H1 (cell line): Measurements from ENCODE around the gene RALA. TPM values are rescaled to one million over a fixed set of nuclear protein-coding genes. Genes with fewer than 3 reads are reported as not detected.

Source experiments
- BCL11A ChIP-seq, 2 experiments: IDR thresholded peaks; one replicate each; pipeline ENCODE4 v1.6.1; 2011; ENCODE audit warnings: low read depth in 2 of 2, low read length in 2 of 2, mild to moderate bottlenecking in 2 of 2
- EGR1 ChIP-seq: IDR thresholded peaks from 2 replicates; pipeline ENCODE4 v1.6.1; 2011; ENCODE audit warnings: low read depth, low read length, borderline replicate concordance
- EZH2 ChIP-seq: fragments of 200-600 bp; sonication (generic); IDR thresholded peaks from 2 replicates; pipeline ENCODE4 v1.7.1; 2012; ENCODE audit warnings: low read depth, mild to moderate bottlenecking, moderate library complexity, low read length, inconsistent platforms; ENCODE audit not compliant: severe bottlenecking
- MAFK ChIP-seq: IDR thresholded peaks from 2 replicates; pipeline ENCODE4 v1.6.1; 2012; ENCODE audit warnings: low read depth, mild to moderate bottlenecking, improper control_type of control experiment, low read length
- SRF ChIP-seq: IDR thresholded peaks from 2 replicates; pipeline ENCODE4 v1.6.1; 2011; ENCODE audit warnings: mild to moderate bottlenecking, low read depth, low read length, moderate library complexity
- SUZ12 ChIP-seq: fragments of 200-600 bp; sonication (generic); IDR thresholded peaks from 2 replicates; pipeline ENCODE4 v1.6.1; 2012; ENCODE audit warnings: mild to moderate bottlenecking, inconsistent platforms, low read length, moderate library complexity, mixed read lengths
- polyA plus RNA-seq, 7 experiments: library from polyadenylated mRNA; depleted of rRNA in 3 of 7; stranded (reverse) in 5 of 7; unstranded in 2 of 7; fragments of >200 nt in 5 of 7; fragments of 200-250 nt in 2 of 7; gene quantifications; 1 replicate in 5 of 7; 2 replicates in 1 of 7; 4 replicates in 1 of 7; pipeline versions ENCODE4 v1.2.1 to v1.2.3, GENCODE V29; 2011 to 2013; ENCODE audit warnings: missing spikeins in 2 of 7, mixed read lengths in 2 of 7
- total RNA-seq: library from RNA; stranded (reverse); fragmentation: NEBNext Ultra II Directional; extraction: Animal tissue kit (Norgen Biotek cat#: 25700); gene quantifications from 2 replicates; pipeline ENCODE4 v1.2.1, GENCODE V29; 2021
- TF ChIP-seq, protein P1 (sequence below): fragments of 300-600 bp; sonication (generic); IDR thresholded peaks from 2 replicates; pipeline ENCODE4 v1.7.1; 2012; ENCODE audit warnings: low read length, moderate library complexity, mild to moderate bottlenecking, inconsistent platforms; ENCODE audit not compliant: insufficient replicate concordance
- TF ChIP-seq, protein P2 (sequence below): IDR thresholded peaks from 2 replicates; pipeline ENCODE4 v1.6.1; 2011; ENCODE audit warnings: low read length, improper control_type of control experiment
- TF ChIP-seq, protein P3 (sequence below): IDR thresholded peaks from 2 replicates; pipeline ENCODE4 v1.6.1; 2012; ENCODE audit warnings: inconsistent platforms

The RALA gene
- total and polyA plus RNA-seq, 2 of the 8 experiments (the other 6 are each of a cell fraction or from before 2014, with no cell fraction given), result 24.1 to 72.8 TPM

DNA sequence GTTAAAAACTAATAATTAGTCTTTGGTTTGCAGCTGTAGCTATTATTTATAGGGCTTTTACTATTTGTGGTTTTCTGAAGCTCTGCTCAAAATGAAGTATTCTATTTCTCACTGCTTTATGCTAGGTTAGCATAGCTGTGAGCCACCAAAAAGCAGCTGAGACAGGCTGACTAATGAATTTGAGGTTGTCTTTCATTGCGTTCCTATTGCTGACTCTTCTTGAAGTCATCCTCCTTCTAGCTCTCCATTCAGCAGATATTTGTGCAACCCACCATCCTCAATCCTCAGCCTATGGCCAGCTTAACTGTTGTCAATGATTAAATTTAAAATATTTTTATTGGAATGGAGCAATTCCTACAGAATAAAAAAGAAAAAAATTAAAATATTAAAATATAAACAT is 2.1 kb upstream of the RALA start (continued):
- TF ChIP-seq, protein P1, sequence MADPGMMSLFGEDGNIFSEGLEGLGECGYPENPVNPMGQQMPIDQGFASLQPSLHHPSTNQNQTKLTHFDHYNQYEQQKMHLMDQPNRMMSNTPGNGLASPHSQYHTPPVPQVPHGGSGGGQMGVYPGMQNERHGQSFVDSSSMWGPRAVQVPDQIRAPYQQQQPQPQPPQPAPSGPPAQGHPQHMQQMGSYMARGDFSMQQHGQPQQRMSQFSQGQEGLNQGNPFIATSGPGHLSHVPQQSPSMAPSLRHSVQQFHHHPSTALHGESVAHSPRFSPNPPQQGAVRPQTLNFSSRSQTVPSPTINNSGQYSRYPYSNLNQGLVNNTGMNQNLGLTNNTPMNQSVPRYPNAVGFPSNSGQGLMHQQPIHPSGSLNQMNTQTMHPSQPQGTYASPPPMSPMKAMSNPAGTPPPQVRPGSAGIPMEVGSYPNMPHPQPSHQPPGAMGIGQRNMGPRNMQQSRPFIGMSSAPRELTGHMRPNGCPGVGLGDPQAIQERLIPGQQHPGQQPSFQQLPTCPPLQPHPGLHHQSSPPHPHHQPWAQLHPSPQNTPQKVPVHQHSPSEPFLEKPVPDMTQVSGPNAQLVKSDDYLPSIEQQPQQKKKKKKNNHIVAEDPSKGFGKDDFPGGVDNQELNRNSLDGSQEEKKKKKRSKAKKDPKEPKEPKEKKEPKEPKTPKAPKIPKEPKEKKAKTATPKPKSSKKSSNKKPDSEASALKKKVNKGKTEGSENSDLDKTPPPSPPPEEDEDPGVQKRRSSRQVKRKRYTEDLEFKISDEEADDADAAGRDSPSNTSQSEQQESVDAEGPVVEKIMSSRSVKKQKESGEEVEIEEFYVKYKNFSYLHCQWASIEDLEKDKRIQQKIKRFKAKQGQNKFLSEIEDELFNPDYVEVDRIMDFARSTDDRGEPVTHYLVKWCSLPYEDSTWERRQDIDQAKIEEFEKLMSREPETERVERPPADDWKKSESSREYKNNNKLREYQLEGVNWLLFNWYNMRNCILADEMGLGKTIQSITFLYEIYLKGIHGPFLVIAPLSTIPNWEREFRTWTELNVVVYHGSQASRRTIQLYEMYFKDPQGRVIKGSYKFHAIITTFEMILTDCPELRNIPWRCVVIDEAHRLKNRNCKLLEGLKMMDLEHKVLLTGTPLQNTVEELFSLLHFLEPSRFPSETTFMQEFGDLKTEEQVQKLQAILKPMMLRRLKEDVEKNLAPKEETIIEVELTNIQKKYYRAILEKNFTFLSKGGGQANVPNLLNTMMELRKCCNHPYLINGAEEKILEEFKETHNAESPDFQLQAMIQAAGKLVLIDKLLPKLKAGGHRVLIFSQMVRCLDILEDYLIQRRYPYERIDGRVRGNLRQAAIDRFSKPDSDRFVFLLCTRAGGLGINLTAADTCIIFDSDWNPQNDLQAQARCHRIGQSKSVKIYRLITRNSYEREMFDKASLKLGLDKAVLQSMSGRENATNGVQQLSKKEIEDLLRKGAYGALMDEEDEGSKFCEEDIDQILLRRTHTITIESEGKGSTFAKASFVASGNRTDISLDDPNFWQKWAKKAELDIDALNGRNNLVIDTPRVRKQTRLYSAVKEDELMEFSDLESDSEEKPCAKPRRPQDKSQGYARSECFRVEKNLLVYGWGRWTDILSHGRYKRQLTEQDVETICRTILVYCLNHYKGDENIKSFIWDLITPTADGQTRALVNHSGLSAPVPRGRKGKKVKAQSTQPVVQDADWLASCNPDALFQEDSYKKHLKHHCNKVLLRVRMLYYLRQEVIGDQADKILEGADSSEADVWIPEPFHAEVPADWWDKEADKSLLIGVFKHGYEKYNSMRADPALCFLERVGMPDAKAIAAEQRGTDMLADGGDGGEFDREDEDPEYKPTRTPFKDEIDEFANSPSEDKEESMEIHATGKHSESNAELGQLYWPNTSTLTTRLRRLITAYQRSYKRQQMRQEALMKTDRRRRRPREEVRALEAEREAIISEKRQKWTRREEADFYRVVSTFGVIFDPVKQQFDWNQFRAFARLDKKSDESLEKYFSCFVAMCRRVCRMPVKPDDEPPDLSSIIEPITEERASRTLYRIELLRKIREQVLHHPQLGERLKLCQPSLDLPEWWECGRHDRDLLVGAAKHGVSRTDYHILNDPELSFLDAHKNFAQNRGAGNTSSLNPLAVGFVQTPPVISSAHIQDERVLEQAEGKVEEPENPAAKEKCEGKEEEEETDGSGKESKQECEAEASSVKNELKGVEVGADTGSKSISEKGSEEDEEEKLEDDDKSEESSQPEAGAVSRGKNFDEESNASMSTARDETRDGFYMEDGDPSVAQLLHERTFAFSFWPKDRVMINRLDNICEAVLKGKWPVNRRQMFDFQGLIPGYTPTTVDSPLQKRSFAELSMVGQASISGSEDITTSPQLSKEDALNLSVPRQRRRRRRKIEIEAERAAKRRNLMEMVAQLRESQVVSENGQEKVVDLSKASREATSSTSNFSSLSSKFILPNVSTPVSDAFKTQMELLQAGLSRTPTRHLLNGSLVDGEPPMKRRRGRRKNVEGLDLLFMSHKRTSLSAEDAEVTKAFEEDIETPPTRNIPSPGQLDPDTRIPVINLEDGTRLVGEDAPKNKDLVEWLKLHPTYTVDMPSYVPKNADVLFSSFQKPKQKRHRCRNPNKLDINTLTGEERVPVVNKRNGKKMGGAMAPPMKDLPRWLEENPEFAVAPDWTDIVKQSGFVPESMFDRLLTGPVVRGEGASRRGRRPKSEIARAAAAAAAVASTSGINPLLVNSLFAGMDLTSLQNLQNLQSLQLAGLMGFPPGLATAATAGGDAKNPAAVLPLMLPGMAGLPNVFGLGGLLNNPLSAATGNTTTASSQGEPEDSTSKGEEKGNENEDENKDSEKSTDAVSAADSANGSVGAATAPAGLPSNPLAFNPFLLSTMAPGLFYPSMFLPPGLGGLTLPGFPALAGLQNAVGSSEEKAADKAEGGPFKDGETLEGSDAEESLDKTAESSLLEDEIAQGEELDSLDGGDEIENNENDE, result no peak
- TF ChIP-seq SRF, result no peak
- TF ChIP-seq EGR1, result no peak
- TF ChIP-seq MAFK, result no peak
- TF ChIP-seq, protein P2, sequence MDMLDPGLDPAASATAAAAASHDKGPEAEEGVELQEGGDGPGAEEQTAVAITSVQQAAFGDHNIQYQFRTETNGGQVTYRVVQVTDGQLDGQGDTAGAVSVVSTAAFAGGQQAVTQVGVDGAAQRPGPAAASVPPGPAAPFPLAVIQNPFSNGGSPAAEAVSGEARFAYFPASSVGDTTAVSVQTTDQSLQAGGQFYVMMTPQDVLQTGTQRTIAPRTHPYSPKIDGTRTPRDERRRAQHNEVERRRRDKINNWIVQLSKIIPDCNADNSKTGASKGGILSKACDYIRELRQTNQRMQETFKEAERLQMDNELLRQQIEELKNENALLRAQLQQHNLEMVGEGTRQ, result no peak
- TF ChIP-seq SUZ12, result no peak
- TF ChIP-seq EZH2, result no peak
- TF ChIP-seq, protein P3, sequence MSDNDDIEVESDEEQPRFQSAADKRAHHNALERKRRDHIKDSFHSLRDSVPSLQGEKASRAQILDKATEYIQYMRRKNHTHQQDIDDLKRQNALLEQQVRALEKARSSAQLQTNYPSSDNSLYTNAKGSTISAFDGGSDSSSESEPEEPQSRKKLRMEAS, result no peak
- TF ChIP-seq BCL11A (IDR thresholded peaks at IDR 0.05; ENCODE audit: low read depth in 2 of 2, low read length in 2 of 2), result no peak
- TF ChIP-seq, all 59 proteins: peak for 0
